ENCODE results near the gene MX1. TPM values are rescaled to one million over a fixed set of nuclear protein-coding genes. Genes with fewer than 3 reads are reported as not detected.

The MX1 gene
- total RNA-seq, 3 donors from 2014 or later (not counting 1 experiment from before 2014, with no cell fraction given): 22.7 to 67.0 (median 60.6) TPM

- 92% methylated on average over 16 of the region's 16 CpGs for WGBS (ENCODE audit: insufficient coverage)
- Histone ChIP-seq H3K36me3 (ENCODE audit: control insufficient read depth, insufficient read depth, low read length) (no peaks in the 10 kb centered on the region), H3K27ac (ENCODE audit: low read length) (no peak overlapping the region), H3K9me3 (ENCODE audit: control insufficient read depth, insufficient read depth, low read length) (no peaks in the 10 kb centered on the region), H3K27me3 (ENCODE audit: control insufficient read depth, insufficient read depth, low read length) (no peaks in the 10 kb centered on the region), H3K4me3 (ENCODE audit: low read length) (no peak overlapping the region), H3K4me1 (ENCODE audit: control insufficient read depth, insufficient read depth, low read length) (no peaks in the 10 kb centered on the region)
- intact Hi-C loops (cut with micrococcal nuclease): no loop called here
- TF ChIP-seq, protein P1, sequence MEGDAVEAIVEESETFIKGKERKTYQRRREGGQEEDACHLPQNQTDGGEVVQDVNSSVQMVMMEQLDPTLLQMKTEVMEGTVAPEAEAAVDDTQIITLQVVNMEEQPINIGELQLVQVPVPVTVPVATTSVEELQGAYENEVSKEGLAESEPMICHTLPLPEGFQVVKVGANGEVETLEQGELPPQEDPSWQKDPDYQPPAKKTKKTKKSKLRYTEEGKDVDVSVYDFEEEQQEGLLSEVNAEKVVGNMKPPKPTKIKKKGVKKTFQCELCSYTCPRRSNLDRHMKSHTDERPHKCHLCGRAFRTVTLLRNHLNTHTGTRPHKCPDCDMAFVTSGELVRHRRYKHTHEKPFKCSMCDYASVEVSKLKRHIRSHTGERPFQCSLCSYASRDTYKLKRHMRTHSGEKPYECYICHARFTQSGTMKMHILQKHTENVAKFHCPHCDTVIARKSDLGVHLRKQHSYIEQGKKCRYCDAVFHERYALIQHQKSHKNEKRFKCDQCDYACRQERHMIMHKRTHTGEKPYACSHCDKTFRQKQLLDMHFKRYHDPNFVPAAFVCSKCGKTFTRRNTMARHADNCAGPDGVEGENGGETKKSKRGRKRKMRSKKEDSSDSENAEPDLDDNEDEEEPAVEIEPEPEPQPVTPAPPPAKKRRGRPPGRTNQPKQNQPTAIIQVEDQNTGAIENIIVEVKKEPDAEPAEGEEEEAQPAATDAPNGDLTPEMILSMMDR (IDR thresholded peaks at IDR 0.05): no peak
- no peaks in the 10 kb centered on the region for H3K36me3 Mint-ChIP-seq
- DNase-seq: no peak
- H3K9me3 Mint-ChIP-seq: no peaks in the 10 kb centered on the region
- H3K4me1 Mint-ChIP-seq: no peaks in the 10 kb centered on the region
- ATAC-seq: no peak
- H3K27me3 Mint-ChIP-seq (ENCODE audit: low read depth in 2 of 2): peaks cover 6 to 12% of the 10 kb centered on the region in 2 donors
- no peak overlapping the region for H3K27ac Mint-ChIP-seq
- H3K4me3 Mint-ChIP-seq: no peak overlapping the region
Measured at GRCh38 chr21:41494242-41494641, 68.2 kb downstream of the MX1 start.

GRCh38 chr21:41497008-41497407 is 71.0 kb downstream of the MX1 start:
- Histone ChIP-seq H3K9me3 (ENCODE audit: control insufficient read depth, insufficient read depth, low read length) (no peaks in the 10 kb centered on the region), H3K27me3 (ENCODE audit: control insufficient read depth, insufficient read depth, low read length) (no peaks in the 10 kb centered on the region), H3K27ac (ENCODE audit: low read length) (no peak overlapping the region), H3K4me3 (ENCODE audit: low read length) (no peak overlapping the region), H3K36me3 (ENCODE audit: control insufficient read depth, insufficient read depth, low read length) (no peaks in the 10 kb centered on the region), H3K4me1 (ENCODE audit: control insufficient read depth, insufficient read depth, low read length) (no peaks in the 10 kb centered on the region)
- DNase-seq (no peak), ATAC-seq (no peak)
- intact Hi-C loops (cut with micrococcal nuclease): no loop called here
- H3K9me3 Mint-ChIP-seq: no peaks in the 10 kb centered on the region
- no peaks in the 10 kb centered on the region for H3K36me3 Mint-ChIP-seq
- H3K27ac Mint-ChIP-seq: no peak overlapping the region
- H3K4me1 Mint-ChIP-seq: no peaks in the 10 kb centered on the region
- 87% methylated on average over 6 of the region's 6 CpGs for WGBS (ENCODE audit: insufficient coverage)
- TF ChIP-seq, protein P1 (IDR thresholded peaks at IDR 0.05): no peak
- H3K4me3 Mint-ChIP-seq: no peak overlapping the region
- peaks cover 17 to 18% of the 10 kb centered on the region in 2 donors for H3K27me3 Mint-ChIP-seq (ENCODE audit: low read depth in 2 of 2)

DNA sequence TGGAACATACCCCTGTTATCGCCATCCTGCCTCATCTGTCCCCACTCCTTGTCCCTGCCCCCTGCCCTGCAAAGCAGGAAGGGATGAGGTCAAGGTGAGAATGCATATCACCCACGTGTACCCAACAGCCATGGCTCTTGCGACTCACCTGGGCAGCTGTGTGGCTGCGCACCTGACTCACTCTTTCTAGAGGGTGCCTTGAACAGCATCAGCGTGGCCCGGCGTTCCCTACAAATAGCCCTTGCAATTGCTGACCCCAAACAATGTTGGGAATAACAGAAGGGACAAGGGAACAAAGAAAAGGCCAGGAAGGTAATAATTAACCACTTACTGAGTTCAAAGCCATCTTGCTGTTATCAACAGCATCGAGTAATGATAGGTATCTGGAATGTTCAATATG is 71.7 kb downstream of the MX1 start:
- Mint-ChIP-seq H3K27ac (no peak overlapping the region), H3K36me3 (no peaks in the 10 kb centered on the region), H3K4me1 (no peaks in the 10 kb centered on the region), H3K9me3 (no peaks in the 10 kb centered on the region), H3K4me3 (no peak overlapping the region), H3K27me3 (ENCODE audit: low read depth in 2 of 2) (peaks cover 20 to 23% of the 10 kb centered on the region in 2 donors)
- TF ChIP-seq, protein P1 (IDR thresholded peaks at IDR 0.05): no peak
- H3K27me3 ChIP-seq (ENCODE audit: control insufficient read depth, insufficient read depth, low read length): no peaks in the 10 kb centered on the region
- WGBS (ENCODE audit: insufficient coverage): 80% methylated on average over 7 of the region's 8 CpGs
- ATAC-seq: no peak
- no peak overlapping the region for H3K27ac ChIP-seq (ENCODE audit: low read length)
- no peaks in the 10 kb centered on the region for H3K9me3 ChIP-seq (ENCODE audit: control insufficient read depth, insufficient read depth, low read length)
- no peaks in the 10 kb centered on the region for H3K4me1 ChIP-seq (ENCODE audit: control insufficient read depth, insufficient read depth, low read length)
- H3K36me3 ChIP-seq (ENCODE audit: control insufficient read depth, insufficient read depth, low read length): no peaks in the 10 kb centered on the region
- no peak overlapping the region for H3K4me3 ChIP-seq (ENCODE audit: low read length)
- intact Hi-C loops (cut with micrococcal nuclease): no loop called here
- DNase-seq: no peak

- no peaks in the 10 kb centered on the region for H3K4me1 Mint-ChIP-seq
- TF ChIP-seq, protein P1 (IDR thresholded peaks at IDR 0.05): no peak
- H3K4me3 Mint-ChIP-seq: no peak overlapping the region
- Histone ChIP-seq H3K27ac (ENCODE audit: low read length) (no peak overlapping the region), H3K4me1 (ENCODE audit: control insufficient read depth, insufficient read depth, low read length) (no peaks in the 10 kb centered on the region), H3K36me3 (ENCODE audit: control insufficient read depth, insufficient read depth, low read length) (no peaks in the 10 kb centered on the region), H3K4me3 (ENCODE audit: low read length) (no peak overlapping the region), H3K9me3 (ENCODE audit: control insufficient read depth, insufficient read depth, low read length) (no peaks in the 10 kb centered on the region), H3K27me3 (ENCODE audit: control insufficient read depth, insufficient read depth, low read length) (no peaks in the 10 kb centered on the region)
- WGBS (ENCODE audit: insufficient coverage): 86% methylated on average over 2 of the region's 2 CpGs
- H3K9me3 Mint-ChIP-seq: no peaks in the 10 kb centered on the region
- peaks cover 25 to 38% of the 10 kb centered on the region in 2 donors for H3K27me3 Mint-ChIP-seq (ENCODE audit: low read depth in 2 of 2)
- DNase-seq (no peak), ATAC-seq (no peak)
- no peaks in the 10 kb centered on the region for H3K36me3 Mint-ChIP-seq
- intact Hi-C loops (cut with micrococcal nuclease): no loop called here
- no peak overlapping the region for H3K27ac Mint-ChIP-seq
Measured at GRCh38 chr21:41499920-41500319, 73.9 kb downstream of the MX1 start.

Measured in natural killer cell (primary cell).